SK-N-SH (cell line): Measurements from ENCODE around the gene SIDT1.

Experiments
- CHD2 ChIP-seq: fragments of 150-350 bp; IDR thresholded peaks from 2 replicates; pipeline ENCODE4 v1.6.1; 2018; ENCODE audit warnings: low read length; ENCODE audit not compliant: partially characterized antibody
- CTCF ChIP-seq: fragments of 200-600 bp; sonication (generic); IDR thresholded peaks from 2 replicates; pipeline ENCODE4 v1.6.1; 2017; ENCODE audit warnings: antibody characterized with exemption, mild to moderate bottlenecking, moderate library complexity
- EP300 ChIP-seq, 2 experiments: IDR thresholded peaks; 2 replicates each; pipeline versions ENCODE4 v1.4.0 to v1.6.1; 2012; ENCODE audit warnings: borderline replicate concordance in 1 of 2, low read depth in 1 of 2, low read length in 1 of 2
- POLR2AphosphoS5 ChIP-seq: IDR thresholded peaks from 2 replicates; pipeline ENCODE4 v1.6.1; 2012; ENCODE audit warnings: low read depth, low read length
- TCF12 ChIP-seq: IDR thresholded peaks from 2 replicates; pipeline ENCODE4 v1.4.0; 2012
- TF ChIP-seq, protein P1 (sequence below): IDR thresholded peaks from 2 replicates; pipeline ENCODE4 v1.4.0; 2012; ENCODE audit warnings: low read depth, borderline replicate concordance
- TF ChIP-seq, protein P2 (sequence below): fragments of 150-350 bp; IDR thresholded peaks from 2 replicates; pipeline ENCODE4 v1.6.1; 2017; ENCODE audit warnings: antibody characterized with exemption, low read length, low read depth, borderline replicate concordance

- no peak for TF ChIP-seq POLR2AphosphoS5
- no peak for TF ChIP-seq CHD2
- no peak for TF ChIP-seq EP300 (IDR thresholded peaks at IDR 0.05; ENCODE audit: borderline replicate concordance in 1 of 2, low read depth in 1 of 2, low read length in 1 of 2)
- TF ChIP-seq, protein P1, sequence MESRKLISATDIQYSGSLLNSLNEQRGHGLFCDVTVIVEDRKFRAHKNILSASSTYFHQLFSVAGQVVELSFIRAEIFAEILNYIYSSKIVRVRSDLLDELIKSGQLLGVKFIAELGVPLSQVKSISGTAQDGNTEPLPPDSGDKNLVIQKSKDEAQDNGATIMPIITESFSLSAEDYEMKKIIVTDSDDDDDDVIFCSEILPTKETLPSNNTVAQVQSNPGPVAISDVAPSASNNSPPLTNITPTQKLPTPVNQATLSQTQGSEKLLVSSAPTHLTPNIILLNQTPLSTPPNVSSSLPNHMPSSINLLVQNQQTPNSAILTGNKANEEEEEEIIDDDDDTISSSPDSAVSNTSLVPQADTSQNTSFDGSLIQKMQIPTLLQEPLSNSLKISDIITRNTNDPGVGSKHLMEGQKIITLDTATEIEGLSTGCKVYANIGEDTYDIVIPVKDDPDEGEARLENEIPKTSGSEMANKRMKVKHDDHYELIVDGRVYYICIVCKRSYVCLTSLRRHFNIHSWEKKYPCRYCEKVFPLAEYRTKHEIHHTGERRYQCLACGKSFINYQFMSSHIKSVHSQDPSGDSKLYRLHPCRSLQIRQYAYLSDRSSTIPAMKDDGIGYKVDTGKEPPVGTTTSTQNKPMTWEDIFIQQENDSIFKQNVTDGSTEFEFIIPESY: no peak
- TF ChIP-seq, protein P2, sequence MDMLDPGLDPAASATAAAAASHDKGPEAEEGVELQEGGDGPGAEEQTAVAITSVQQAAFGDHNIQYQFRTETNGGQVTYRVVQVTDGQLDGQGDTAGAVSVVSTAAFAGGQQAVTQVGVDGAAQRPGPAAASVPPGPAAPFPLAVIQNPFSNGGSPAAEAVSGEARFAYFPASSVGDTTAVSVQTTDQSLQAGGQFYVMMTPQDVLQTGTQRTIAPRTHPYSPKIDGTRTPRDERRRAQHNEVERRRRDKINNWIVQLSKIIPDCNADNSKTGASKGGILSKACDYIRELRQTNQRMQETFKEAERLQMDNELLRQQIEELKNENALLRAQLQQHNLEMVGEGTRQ: no peak
- no peak for TF ChIP-seq TCF12
- TF ChIP-seq CTCF: no peak
These were observed 87.7 kb downstream of the SIDT1 start for GRCh38 chr3:113620091-113620490.
